OCI-LY7 (cell line): ENCODE results near the gene DNAH6. TPM values are rescaled to one million over a fixed set of nuclear protein-coding genes. Genes with fewer than 3 reads are reported as not detected.

Source experiments
- BruUV-seq: library from RNA; stranded (reverse); fragments of 400-500 nt; replicated peaks from 2 replicates; lab custom pipeline; 2021; lab: Mats Ljungman, UMichigan
- CTCF ChIA-PET: fragments of 300-600 bp; sonication (Branson Sonifier 250); formaldehyde crosslinking; loops from one replicate; lab custom pipeline; 2022; ENCODE audit warnings: antibody characterized with exemption; ENCODE audit not compliant: unreplicated experiment; lab: Charles Lee
- POLR2A ChIA-PET: fragments of 300-600 bp; sonication (Branson Sonifier 250); formaldehyde crosslinking; loops from one replicate; lab custom pipeline; 2022; ENCODE audit warnings: antibody characterized with exemption; lab: Charles Lee
- DNase-seq: peaks from one replicate; pipeline ENCODE4 v3.0.0-alpha.2; 2015; ENCODE audit warnings: low spot score
- H2AFZ ChIP-seq: fragments of 200-600 bp; sonication (generic), shearing (Covaris generic); 2 replicates; pipeline ENCODE4 v1.6.1; 2014; ENCODE audit warnings: mild to moderate bottlenecking, antibody characterized with exemption, low read length, moderate library complexity
- H3K27ac ChIP-seq: fragments of 200-600 bp; sonication (generic); 2 replicates; pipeline ENCODE4 v1.5.1; 2014; ENCODE audit warnings: mixed run types, low read depth, mild to moderate bottlenecking, moderate library complexity, low read length, inconsistent platforms; ENCODE audit not compliant: poor library complexity, severe bottlenecking
- H3K36me3 ChIP-seq: fragments of 200-600 bp; sonication (generic); 2 replicates; pipeline ENCODE4 v1.6.1; 2014; ENCODE audit warnings: mild to moderate bottlenecking, antibody characterized with exemption, low read length, moderate library complexity, mixed read lengths; ENCODE audit not compliant: insufficient read depth
- H3K4me1 ChIP-seq: fragments of 200-600 bp; sonication (generic); 2 replicates; pipeline ENCODE4 v1.5.1; 2014; ENCODE audit warnings: mild to moderate bottlenecking, low read length; ENCODE audit not compliant: insufficient read depth, poor library complexity, severe bottlenecking
- H3K4me2 ChIP-seq: fragments of 200-600 bp; sonication (generic); 2 replicates; pipeline ENCODE4 v1.6.1; 2014; ENCODE audit warnings: mild to moderate bottlenecking, low read length
- H3K4me3 ChIP-seq: fragments of 200-600 bp; sonication (generic); 2 replicates; pipeline ENCODE4 v1.5.1; 2014; ENCODE audit warnings: mild to moderate bottlenecking, low read depth, low read length; ENCODE audit not compliant: poor library complexity, severe bottlenecking
- H3K79me2 ChIP-seq: fragments of 200-600 bp; sonication (generic); 2 replicates; pipeline ENCODE4 v1.6.1; 2016; ENCODE audit warnings: low read depth, mild to moderate bottlenecking, low read length, moderate library complexity, mixed read lengths; ENCODE audit not compliant: insufficient read depth
- H3K9me2 ChIP-seq: fragments of 200-600 bp; sonication (generic); 2 replicates; pipeline ENCODE4 v1.6.1; 2016; ENCODE audit warnings: mild to moderate bottlenecking, low read length, mixed read lengths; ENCODE audit not compliant: insufficient read depth
- H3K9me3 ChIP-seq: fragments of 200-600 bp; sonication (generic); 2 replicates; pipeline ENCODE4 v1.6.1; 2014; ENCODE audit warnings: mild to moderate bottlenecking, mixed run types, low read length, mixed read lengths
- H4K20me1 ChIP-seq: fragments of 200-600 bp; sonication (generic); 2 replicates; pipeline ENCODE4 v1.6.1; 2014; ENCODE audit warnings: mild to moderate bottlenecking, antibody characterized with exemption, low read length, moderate library complexity, mixed read lengths; ENCODE audit not compliant: insufficient read depth
- EZH2phosphoT487 ChIP-seq: fragments of 200-600 bp; sonication (generic); IDR thresholded peaks from 2 replicates; pipeline ENCODE4 v1.6.1; 2018; ENCODE audit warnings: low read depth, borderline replicate concordance, mild to moderate bottlenecking, mixed run types, antibody characterized with exemption, low read length, moderate library complexity, mixed read lengths
- intact Hi-C: fragments of 100-400 bp; cut with micrococcal nuclease; formaldehyde crosslinking; loops from one replicate; pipeline ENCODE4 v1.10.0; 2022; ENCODE audit not compliant: unreplicated experiment
- total RNA-seq, 2 experiments: library from RNA; depleted of rRNA in 1 of 2; stranded (reverse); fragments of >200 nt in 1 of 2; shearing (Covaris generic) in 1 of 2; gene quantifications; 2 replicates each; pipeline ENCODE4 v1.2.3, GENCODE V29; 2014 to 2022
- TF ChIP-seq, protein P1 (sequence below): fragments of 200-600 bp; sonication (generic); conservative IDR thresholded peaks from 2 replicates; pipeline ENCODE4 v1.5.1; 2014; ENCODE audit warnings: mild to moderate bottlenecking, antibody characterized with exemption, low read length, moderate library complexity, mixed read lengths

The DNAH6 gene
- total RNA-seq, 2 experiments from 2014 or later: 0.63 to 1.6 TPM

DNA sequence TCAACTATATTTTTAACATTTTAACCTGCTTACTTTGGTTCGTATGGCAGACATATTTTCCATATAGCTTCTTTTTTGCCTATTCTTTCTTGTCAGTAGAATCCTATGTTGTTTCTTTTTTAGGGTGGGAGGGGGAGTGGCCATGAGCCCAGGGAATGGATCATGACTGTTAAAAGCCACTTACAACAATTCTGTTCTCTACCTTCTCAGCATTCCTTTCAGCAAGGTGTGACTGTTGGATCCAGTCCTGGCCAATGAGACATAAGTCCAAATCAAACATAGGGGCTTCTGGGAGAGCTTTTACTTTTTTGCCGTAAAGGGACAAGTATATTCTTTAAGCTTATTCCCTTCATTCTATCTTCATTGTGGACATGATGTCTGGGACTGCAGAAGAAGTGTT, 25.0 kb upstream of the DNAH6 start:
- TF ChIP-seq, protein P1, sequence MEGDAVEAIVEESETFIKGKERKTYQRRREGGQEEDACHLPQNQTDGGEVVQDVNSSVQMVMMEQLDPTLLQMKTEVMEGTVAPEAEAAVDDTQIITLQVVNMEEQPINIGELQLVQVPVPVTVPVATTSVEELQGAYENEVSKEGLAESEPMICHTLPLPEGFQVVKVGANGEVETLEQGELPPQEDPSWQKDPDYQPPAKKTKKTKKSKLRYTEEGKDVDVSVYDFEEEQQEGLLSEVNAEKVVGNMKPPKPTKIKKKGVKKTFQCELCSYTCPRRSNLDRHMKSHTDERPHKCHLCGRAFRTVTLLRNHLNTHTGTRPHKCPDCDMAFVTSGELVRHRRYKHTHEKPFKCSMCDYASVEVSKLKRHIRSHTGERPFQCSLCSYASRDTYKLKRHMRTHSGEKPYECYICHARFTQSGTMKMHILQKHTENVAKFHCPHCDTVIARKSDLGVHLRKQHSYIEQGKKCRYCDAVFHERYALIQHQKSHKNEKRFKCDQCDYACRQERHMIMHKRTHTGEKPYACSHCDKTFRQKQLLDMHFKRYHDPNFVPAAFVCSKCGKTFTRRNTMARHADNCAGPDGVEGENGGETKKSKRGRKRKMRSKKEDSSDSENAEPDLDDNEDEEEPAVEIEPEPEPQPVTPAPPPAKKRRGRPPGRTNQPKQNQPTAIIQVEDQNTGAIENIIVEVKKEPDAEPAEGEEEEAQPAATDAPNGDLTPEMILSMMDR: no peak
- TF ChIP-seq EZH2phosphoT487: no peak
- POLR2A ChIA-PET: interaction anchor here (0.5 to 0.8 kb wide), 2 partner anchors 153 to 1635 kb away, joined by 4 to 5 read pairs; no protein-coding TSS in a partner anchor
- intact Hi-C loops: loop anchor here (10.0 kb wide), 1 partner anchor 794 kb away; no protein-coding TSS in a partner anchor

DNA sequence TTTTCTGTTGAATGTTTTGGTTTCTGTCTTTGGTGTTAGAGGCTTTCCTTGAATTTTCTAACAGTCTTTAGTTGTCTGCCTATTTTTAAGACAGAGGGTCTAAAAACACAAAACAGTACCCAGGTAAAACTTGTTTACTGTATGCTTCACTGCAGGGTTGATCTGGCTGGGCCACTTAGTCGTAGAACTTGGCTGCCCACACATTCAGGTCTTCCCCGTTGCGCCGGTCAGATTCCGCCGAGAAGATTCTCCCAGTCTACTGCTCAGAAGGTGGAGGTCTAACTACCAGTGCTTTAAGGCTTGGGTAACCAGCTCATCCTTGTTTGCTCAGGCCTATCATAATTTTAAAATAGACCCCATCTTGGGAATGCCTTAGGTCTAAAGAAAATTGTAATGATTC, 24.6 kb upstream of the DNAH6 start:
- TF ChIP-seq, protein P1: no peak
- TF ChIP-seq EZH2phosphoT487: no peak
- Histone ChIP-seq H3K36me3 (no peaks in the 10 kb centered on the region), H3K9me3 (no peaks in the 10 kb centered on the region), H3K27ac (no peak overlapping the region), H3K4me2 (no peak overlapping the region), H3K4me3 (no peak overlapping the region), H4K20me1 (no peaks in the 10 kb centered on the region), H3K9me2 (no peaks in the 10 kb centered on the region), H2AFZ (no peak overlapping the region), H3K4me1 (no peaks in the 10 kb centered on the region), H3K79me2 (no peaks in the 10 kb centered on the region)
- ChIA-PET CTCF (no interaction called here), POLR2A (interaction anchor here (0.5 kb wide), 1 partner anchor 1634 kb away, joined by 5 read pairs; no protein-coding TSS in a partner anchor)
- no peak for DNase-seq
- intact Hi-C loops: loop anchor here (10.0 kb wide), 1 partner anchor 793 kb away; no protein-coding TSS in a partner anchor
- BruUV-seq: no TSS peak

More for the DNA sequence above, 25.0 kb upstream of the DNAH6 start:
- Histone ChIP-seq H3K9me3 (no peaks in the 10 kb centered on the region), H4K20me1 (no peaks in the 10 kb centered on the region), H3K4me2 (no peak overlapping the region), H3K36me3 (no peaks in the 10 kb centered on the region), H3K9me2 (no peaks in the 10 kb centered on the region), H3K27ac (no peak overlapping the region), H3K79me2 (no peaks in the 10 kb centered on the region), H2AFZ (no peak overlapping the region), H3K4me3 (no peak overlapping the region), H3K4me1 (no peaks in the 10 kb centered on the region)
- CTCF ChIA-PET: no interaction called here
- no TSS peak for BruUV-seq
- no peak for DNase-seq

DNA sequence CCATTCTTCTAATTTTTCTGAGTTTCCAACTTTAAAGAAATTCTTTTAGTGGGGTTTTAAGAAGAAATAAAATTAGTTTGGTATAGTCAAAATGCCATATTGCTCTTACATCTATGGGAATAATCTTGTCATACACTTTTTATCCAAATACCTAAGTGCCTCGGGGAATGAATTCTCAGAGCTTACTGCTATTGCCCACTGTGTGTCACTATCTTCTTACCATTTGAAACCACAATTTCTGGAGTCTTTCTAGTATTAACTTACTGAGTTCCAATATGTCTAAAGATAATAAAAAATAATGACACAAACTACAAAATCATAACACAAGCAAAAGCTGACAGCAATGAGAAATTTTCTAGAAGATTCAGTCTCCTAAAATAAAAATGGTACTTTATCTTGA, 23.7 kb upstream of the DNAH6 start:
- intact Hi-C loops: loop anchor here (10.0 kb wide), 1 partner anchor 792 kb away; no protein-coding TSS in a partner anchor
- DNase-seq: no peak
- POLR2A ChIA-PET: interaction anchor here (0.6 kb wide), 1 partner anchor 63 kb away, joined by 3 read pairs; no protein-coding TSS in a partner anchor

More for the DNA sequence above, 23.7 kb upstream of the DNAH6 start:
- Histone ChIP-seq H4K20me1 (no peaks in the 10 kb centered on the region), H3K36me3 (no peaks in the 10 kb centered on the region), H2AFZ (no peak overlapping the region), H3K4me2 (no peak overlapping the region), H3K79me2 (no peaks in the 10 kb centered on the region), H3K27ac (no peak overlapping the region), H3K9me3 (no peaks in the 10 kb centered on the region), H3K9me2 (no peaks in the 10 kb centered on the region), H3K4me1 (no peaks in the 10 kb centered on the region), H3K4me3 (no peak overlapping the region)
- BruUV-seq: no TSS peak
- CTCF ChIA-PET: no interaction called here
- no peak for TF ChIP-seq EZH2phosphoT487
- TF ChIP-seq, protein P1: peak; percentile 49
